ENCODE measurements around the gene INTS3. TPM values are rescaled to one million over a fixed set of nuclear protein-coding genes. Genes with fewer than 3 reads are reported as not detected.

Gene INTS3
- total and polyA plus RNA-seq, 10 of the 15 experiments (the other 5 are each of a cell fraction or from before 2014, with no cell fraction given), result 12.6 to 87.4 (median 30.8) TPM

- Histone ChIP-seq H3K27ac (ENCODE audit: control insufficient read depth, insufficient read depth) (no peak overlapping the region), H3K4me2 (ENCODE audit: control insufficient read depth, insufficient read depth) (no peak overlapping the region), H3K36me3 (ENCODE audit: control insufficient read depth in 2 of 2, insufficient read depth in 2 of 2, low read length in 1 of 2) (peaks cover 15 to 52% of the 10 kb centered on the region in 2 experiments), H3K4me3 (no peak overlapping the region), H3K9me3 (replicated peaks; ENCODE audit: control insufficient read depth, insufficient read depth, low read length) (no peaks in the 10 kb centered on the region), H2AFZ (ENCODE audit: control insufficient read depth, low read depth, low read length) (no peak overlapping the region), H3K79me2 (ENCODE audit: control insufficient read depth, insufficient read depth, low read length) (no peaks in the 10 kb centered on the region; the same call in 1 of the 2 replicates), H4K20me1 (ENCODE audit: control insufficient read depth, insufficient read depth) (no peaks in the 10 kb centered on the region), H3K9ac (ENCODE audit: control insufficient read depth, insufficient read depth, low read length) (no peak overlapping the region), H3K4me1 (ENCODE audit: control insufficient read depth, insufficient read depth, low read length) (peaks cover 4% of the 10 kb centered on the region), H3K27me3 (replicated peaks in 1 of 2; ENCODE audit: control insufficient read depth in 2 of 2, insufficient read depth in 2 of 2, low read length in 1 of 2) (no peaks in the 10 kb centered on the region)
- ChIA-PET CTCF (interaction anchor here (0.7 to 5.9 kb wide), 11 partner anchors 11 to 379 kb away, joined by 3 to 84 read pairs (median 6); partner anchors contain the start of genes INTS3, NPR1 and RAB13), RAD21 (ENCODE audit: unreplicated experiment) (interaction anchor here (1.1 to 1.4 kb wide), 5 partner anchors 15 to 73 kb away, joined by 3 to 6 read pairs (median 3); no protein-coding TSS in a partner anchor), POLR2A (interaction anchor here (0.5 to 2.0 kb wide), 3 partner anchors 18 to 91 kb away, joined by 4 to 9 read pairs (median 6); no protein-coding TSS in a partner anchor), SMC1A (ENCODE audit: uncharacterized antibody, unreplicated experiment) (interaction anchor here (0.7 to 4.7 kb wide), 9 partner anchors 15 to 229 kb away, joined by 3 to 55 read pairs (median 3); partner anchors contain the start of gene NPR1)
- DNase-seq (ENCODE audit: low read depth, low spot score) (no peak), FAIRE-seq (no peak), ATAC-seq (no peak)
- BruUV-seq (replicated peaks), result no TSS peak
- intact Hi-C loops (cut with micrococcal nuclease; ENCODE audit: unreplicated experiment) (loop anchor here (1.0 to 5.0 kb wide), 4 partner anchors 20 to 237 kb away; partner anchors contain the start of genes INTS3 and S100A2), in situ Hi-C loops (cut with MboI) (loop anchor here (5.0 kb wide), 1 partner anchor 72 kb away; the partner anchor contains the start of gene NPR1)
- 47% methylated on average over 2 of the region's 2 CpGs for WGBS (ENCODE audit: insufficient coverage, insufficient replicate concordance, low lambda C conversion rate, missing lambda C conversion rate)
- TF ChIP-seq BACH1 (IDR thresholded peaks at IDR 0.05; ENCODE audit: borderline replicate concordance) (no peak), BHLHE40 (IDR thresholded peaks at IDR 0.05; ENCODE audit: borderline replicate concordance in 1 of 2, low read depth in 2 of 2, low read length in 1 of 2) (no peak), KLF5 (IDR thresholded peaks at IDR 0.05; ENCODE audit: partially characterized antibody) (no peak), FOXM1 (IDR thresholded peaks at IDR 0.05; ENCODE audit: low read depth, low read length) (no peak), RB1 (IDR thresholded peaks at IDR 0.05; ENCODE audit: borderline replicate concordance) (no peak), RAD21 (IDR thresholded peaks at IDR 0.05; ENCODE audit: insufficient read depth, low read depth, low read length) (no peak), STAT1 (conservative IDR thresholded peaks at IDR 0.05) (no peak), NR2F1 (conservative IDR thresholded peaks at IDR 0.05) (no peak), NRF1 (conservative IDR thresholded peaks at IDR 0.05; ENCODE audit: low read depth, low read length) (no peak)
- TF ChIP-seq, protein P1, sequence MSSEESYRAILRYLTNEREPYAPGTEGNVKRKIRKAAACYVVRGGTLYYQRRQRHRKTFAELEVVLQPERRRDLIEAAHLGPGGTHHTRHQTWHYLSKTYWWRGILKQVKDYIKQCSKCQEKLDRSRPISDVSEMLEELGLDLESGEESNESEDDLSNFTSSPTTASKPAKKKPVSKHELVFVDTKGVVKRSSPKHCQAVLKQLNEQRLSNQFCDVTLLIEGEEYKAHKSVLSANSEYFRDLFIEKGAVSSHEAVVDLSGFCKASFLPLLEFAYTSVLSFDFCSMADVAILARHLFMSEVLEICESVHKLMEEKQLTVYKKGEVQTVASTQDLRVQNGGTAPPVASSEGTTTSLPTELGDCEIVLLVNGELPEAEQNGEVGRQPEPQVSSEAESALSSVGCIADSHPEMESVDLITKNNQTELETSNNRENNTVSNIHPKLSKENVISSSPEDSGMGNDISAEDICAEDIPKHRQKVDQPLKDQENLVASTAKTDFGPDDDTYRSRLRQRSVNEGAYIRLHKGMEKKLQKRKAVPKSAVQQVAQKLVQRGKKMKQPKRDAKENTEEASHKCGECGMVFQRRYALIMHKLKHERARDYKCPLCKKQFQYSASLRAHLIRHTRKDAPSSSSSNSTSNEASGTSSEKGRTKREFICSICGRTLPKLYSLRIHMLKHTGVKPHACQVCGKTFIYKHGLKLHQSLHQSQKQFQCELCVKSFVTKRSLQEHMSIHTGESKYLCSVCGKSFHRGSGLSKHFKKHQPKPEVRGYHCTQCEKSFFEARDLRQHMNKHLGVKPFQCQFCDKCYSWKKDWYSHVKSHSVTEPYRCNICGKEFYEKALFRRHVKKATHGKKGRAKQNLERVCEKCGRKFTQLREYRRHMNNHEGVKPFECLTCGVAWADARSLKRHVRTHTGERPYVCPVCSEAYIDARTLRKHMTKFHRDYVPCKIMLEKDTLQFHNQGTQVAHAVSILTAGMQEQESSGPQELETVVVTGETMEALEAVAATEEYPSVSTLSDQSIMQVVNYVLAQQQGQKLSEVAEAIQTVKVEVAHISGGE (CRISPR knock-in tag; IDR thresholded peaks at IDR 0.05), result no peak
- TF ChIP-seq, protein P2, sequence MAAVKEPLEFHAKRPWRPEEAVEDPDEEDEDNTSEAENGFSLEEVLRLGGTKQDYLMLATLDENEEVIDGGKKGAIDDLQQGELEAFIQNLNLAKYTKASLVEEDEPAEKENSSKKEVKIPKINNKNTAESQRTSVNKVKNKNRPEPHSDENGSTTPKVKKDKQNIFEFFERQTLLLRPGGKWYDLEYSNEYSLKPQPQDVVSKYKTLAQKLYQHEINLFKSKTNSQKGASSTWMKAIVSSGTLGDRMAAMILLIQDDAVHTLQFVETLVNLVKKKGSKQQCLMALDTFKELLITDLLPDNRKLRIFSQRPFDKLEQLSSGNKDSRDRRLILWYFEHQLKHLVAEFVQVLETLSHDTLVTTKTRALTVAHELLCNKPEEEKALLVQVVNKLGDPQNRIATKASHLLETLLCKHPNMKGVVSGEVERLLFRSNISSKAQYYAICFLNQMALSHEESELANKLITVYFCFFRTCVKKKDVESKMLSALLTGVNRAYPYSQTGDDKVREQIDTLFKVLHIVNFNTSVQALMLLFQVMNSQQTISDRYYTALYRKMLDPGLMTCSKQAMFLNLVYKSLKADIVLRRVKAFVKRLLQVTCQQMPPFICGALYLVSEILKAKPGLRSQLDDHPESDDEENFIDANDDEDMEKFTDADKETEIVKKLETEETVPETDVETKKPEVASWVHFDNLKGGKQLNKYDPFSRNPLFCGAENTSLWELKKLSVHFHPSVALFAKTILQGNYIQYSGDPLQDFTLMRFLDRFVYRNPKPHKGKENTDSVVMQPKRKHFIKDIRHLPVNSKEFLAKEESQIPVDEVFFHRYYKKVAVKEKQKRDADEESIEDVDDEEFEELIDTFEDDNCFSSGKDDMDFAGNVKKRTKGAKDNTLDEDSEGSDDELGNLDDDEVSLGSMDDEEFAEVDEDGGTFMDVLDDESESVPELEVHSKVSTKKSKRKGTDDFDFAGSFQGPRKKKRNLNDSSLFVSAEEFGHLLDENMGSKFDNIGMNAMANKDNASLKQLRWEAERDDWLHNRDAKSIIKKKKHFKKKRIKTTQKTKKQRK (IDR thresholded peaks at IDR 0.05; ENCODE audit: low read depth, low read length), result no peak
- TF ChIP-seq, protein P3, sequence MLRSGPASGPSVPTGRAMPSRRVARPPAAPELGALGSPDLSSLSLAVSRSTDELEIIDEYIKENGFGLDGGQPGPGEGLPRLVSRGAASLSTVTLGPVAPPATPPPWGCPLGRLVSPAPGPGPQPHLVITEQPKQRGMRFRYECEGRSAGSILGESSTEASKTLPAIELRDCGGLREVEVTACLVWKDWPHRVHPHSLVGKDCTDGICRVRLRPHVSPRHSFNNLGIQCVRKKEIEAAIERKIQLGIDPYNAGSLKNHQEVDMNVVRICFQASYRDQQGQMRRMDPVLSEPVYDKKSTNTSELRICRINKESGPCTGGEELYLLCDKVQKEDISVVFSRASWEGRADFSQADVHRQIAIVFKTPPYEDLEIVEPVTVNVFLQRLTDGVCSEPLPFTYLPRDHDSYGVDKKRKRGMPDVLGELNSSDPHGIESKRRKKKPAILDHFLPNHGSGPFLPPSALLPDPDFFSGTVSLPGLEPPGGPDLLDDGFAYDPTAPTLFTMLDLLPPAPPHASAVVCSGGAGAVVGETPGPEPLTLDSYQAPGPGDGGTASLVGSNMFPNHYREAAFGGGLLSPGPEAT (IDR thresholded peaks at IDR 0.05; ENCODE audit: low read depth), result no peak
- TF ChIP-seq, protein P4, sequence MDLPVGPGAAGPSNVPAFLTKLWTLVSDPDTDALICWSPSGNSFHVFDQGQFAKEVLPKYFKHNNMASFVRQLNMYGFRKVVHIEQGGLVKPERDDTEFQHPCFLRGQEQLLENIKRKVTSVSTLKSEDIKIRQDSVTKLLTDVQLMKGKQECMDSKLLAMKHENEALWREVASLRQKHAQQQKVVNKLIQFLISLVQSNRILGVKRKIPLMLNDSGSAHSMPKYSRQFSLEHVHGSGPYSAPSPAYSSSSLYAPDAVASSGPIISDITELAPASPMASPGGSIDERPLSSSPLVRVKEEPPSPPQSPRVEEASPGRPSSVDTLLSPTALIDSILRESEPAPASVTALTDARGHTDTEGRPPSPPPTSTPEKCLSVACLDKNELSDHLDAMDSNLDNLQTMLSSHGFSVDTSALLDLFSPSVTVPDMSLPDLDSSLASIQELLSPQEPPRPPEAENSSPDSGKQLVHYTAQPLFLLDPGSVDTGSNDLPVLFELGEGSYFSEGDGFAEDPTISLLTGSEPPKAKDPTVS (IDR thresholded peaks at IDR 0.05; ENCODE audit: low read depth, low read length), result no peak
These were observed 21.1 kb downstream of the INTS3 start for GRCh38 chr1:153748903-153749302.

Measured in GM12878 (cell line).